Measurements from ENCODE around the gene FCHO2.

GRCh38 chr5:72991394-72991793, 35.6 kb downstream of the FCHO2 start:
- TF ChIP-seq CTCF (IDR thresholded peaks at IDR 0.05) (no peak), POLR2A (IDR thresholded peaks at IDR 0.05) (no peak)

Data from body of pancreas (tissue), 4 donors.